SU-DHL-6 (cell line): ENCODE data around the gene IGFBP4.

Experiments used
- CTCF ChIP-seq: fragments of 200-600 bp; sonication (generic); IDR thresholded peaks from one replicate; pipeline ENCODE4 v1.5.1; 2017; ENCODE audit warnings: antibody characterized with exemption, mild to moderate bottlenecking, low read length, moderate library complexity; ENCODE audit not compliant: insufficient read depth, poor library complexity, severe bottlenecking
- EZH2phosphoT487 ChIP-seq: fragments of 200-600 bp; sonication (generic), shearing (Covaris generic); conservative IDR thresholded peaks from 2 replicates; pipeline ENCODE4 v1.6.1; 2018; ENCODE audit warnings: mild to moderate bottlenecking, antibody characterized with exemption, low read length, moderate library complexity, mixed read lengths

- TF ChIP-seq CTCF: no peak
- TF ChIP-seq EZH2phosphoT487: no peak
Observed at GRCh38 chr17:40502716-40503115, 59.5 kb downstream of the IGFBP4 start.
